Astrocyte (in vitro differentiated cells and primary cell): ENCODE measurements around the gene PYDC2. TPM values are rescaled to one million over a fixed set of nuclear protein-coding genes. Genes with fewer than 3 reads are reported as not detected.

Experiments
- DNase-seq: peaks from one replicate; pipeline ENCODE4 v3.0.0-alpha.2; 2010; ENCODE audit warnings: low read depth
- FAIRE-seq: peaks from 2 replicates; lab custom pipeline; 2011; peaks lifted over from hg19 to GRCh38; lab: Jason Lieb, UNC
- H2AFZ ChIP-seq: 2 replicates; pipeline ENCODE4 v1.6.0; 2012; ENCODE audit warnings: low read depth, low read length, inconsistent platforms
- H3K27ac ChIP-seq: 2 replicates; pipeline ENCODE4 v1.5.1; 2011; ENCODE audit warnings: low read depth, low read length, inconsistent platforms
- H3K27me3 ChIP-seq: 2 replicates; pipeline ENCODE4 v1.6.0; 2011; ENCODE audit warnings: low read length, inconsistent platforms; ENCODE audit not compliant: insufficient read depth
- H3K36me3 ChIP-seq: 2 replicates; pipeline ENCODE4 v1.5.1; 2011; ENCODE audit warnings: low read length, inconsistent platforms; ENCODE audit not compliant: insufficient read depth
- H3K4me1 ChIP-seq: 2 replicates; pipeline ENCODE4 v1.5.1; 2011; ENCODE audit warnings: low read length, inconsistent platforms; ENCODE audit not compliant: insufficient read depth
- H3K4me2 ChIP-seq: 2 replicates; pipeline ENCODE4 v1.6.0; 2012; ENCODE audit warnings: low read length, inconsistent platforms
- H3K4me3 ChIP-seq: 2 replicates; pipeline ENCODE4 v1.5.1; 2011; ENCODE audit warnings: low read depth, mild to moderate bottlenecking, low read length, inconsistent platforms; ENCODE audit not compliant: insufficient read depth
- H3K79me2 ChIP-seq: 2 replicates; pipeline ENCODE4 v1.6.0; 2012; ENCODE audit warnings: mild to moderate bottlenecking, low read length, inconsistent platforms; ENCODE audit not compliant: insufficient read depth
- H3K9ac ChIP-seq: 2 replicates; pipeline ENCODE4 v1.6.0; 2012; ENCODE audit warnings: mild to moderate bottlenecking, low read length, inconsistent platforms
- H3K9me3 ChIP-seq: 2 replicates; pipeline ENCODE4 v1.5.1; 2012; ENCODE audit warnings: low read depth, mild to moderate bottlenecking, low read length, inconsistent platforms; ENCODE audit not compliant: insufficient read depth
- H4K20me1 ChIP-seq: 2 replicates; pipeline ENCODE4 v1.6.0; 2012; ENCODE audit warnings: low read length, inconsistent platforms; ENCODE audit not compliant: insufficient read depth
- H3K27ac Mint-ChIP-seq: one replicate; pipeline ENCODE4 v1.8.0; 2021; ENCODE audit warnings: mild to moderate bottlenecking, mixed read lengths; ENCODE audit not compliant: unreplicated experiment
- H3K27me3 Mint-ChIP-seq: one replicate; pipeline ENCODE4 v1.8.0; 2021; ENCODE audit warnings: low read depth, mixed read lengths; ENCODE audit not compliant: unreplicated experiment
- H3K36me3 Mint-ChIP-seq: one replicate; pipeline ENCODE4 v1.8.0; 2021; ENCODE audit warnings: low read depth, mixed read lengths; ENCODE audit not compliant: unreplicated experiment
- H3K4me1 Mint-ChIP-seq: one replicate; pipeline ENCODE4 v1.8.0; 2021; ENCODE audit warnings: low read depth, mixed read lengths; ENCODE audit not compliant: unreplicated experiment
- H3K4me3 Mint-ChIP-seq: one replicate; pipeline ENCODE4 v1.8.0; 2021; ENCODE audit warnings: mild to moderate bottlenecking, moderate library complexity, mixed read lengths; ENCODE audit not compliant: unreplicated experiment
- H3K9me3 Mint-ChIP-seq: one replicate; pipeline ENCODE4 v1.8.0; 2021; ENCODE audit warnings: mild to moderate bottlenecking, mixed read lengths; ENCODE audit not compliant: unreplicated experiment
- CTCF ChIP-seq: IDR thresholded peaks from 2 replicates; pipeline ENCODE4 v1.5.1; 2011; ENCODE audit warnings: low read depth, mild to moderate bottlenecking, inconsistent platforms, low read length, moderate library complexity; ENCODE audit not compliant: insufficient read depth
- EZH2 ChIP-seq: IDR thresholded peaks from 2 replicates; pipeline ENCODE4 v1.6.1; 2012; ENCODE audit warnings: mild to moderate bottlenecking, low read length, inconsistent platforms; ENCODE audit not compliant: insufficient read depth
- total RNA-seq: library from RNA; stranded (reverse); gene quantifications from 2 replicates; pipeline ENCODE4 v1.2.1, GENCODE V29; 2021

The PYDC2 gene
- total RNA-seq, 1 donor from 2014 or later, result not detected

GRCh38 chr3:191455257-191455952, 5.6 kb upstream of the PYDC2 start:
- Histone ChIP-seq H3K9me3 (no peaks in the 10 kb centered on the region), H3K4me1 (no peaks in the 10 kb centered on the region), H3K79me2 (no peaks in the 10 kb centered on the region), H3K36me3 (no peaks in the 10 kb centered on the region), H3K9ac (no peak overlapping the region), H4K20me1 (no peaks in the 10 kb centered on the region), H3K4me2 (no peak overlapping the region), H3K27me3 (no peaks in the 10 kb centered on the region), H3K4me3 (no peak overlapping the region), H3K27ac (no peak overlapping the region), H2AFZ (no peak overlapping the region)
- no peak overlapping the region for H3K4me3 Mint-ChIP-seq
- no peaks in the 10 kb centered on the region for H3K9me3 Mint-ChIP-seq
- FAIRE-seq, result no peak
- TF ChIP-seq CTCF (no peak), EZH2 (no peak)
- H3K36me3 Mint-ChIP-seq, result no peaks in the 10 kb centered on the region
- no peak for DNase-seq
- no peaks in the 10 kb centered on the region for H3K4me1 Mint-ChIP-seq
- H3K27ac Mint-ChIP-seq, result no peak overlapping the region
- H3K27me3 Mint-ChIP-seq, result no peaks in the 10 kb centered on the region

GRCh38 chr3:191460360-191460759, 603 bp upstream of the PYDC2 start:
- Mint-ChIP-seq H3K36me3 (no peaks in the 10 kb centered on the region), H3K4me3 (no peak overlapping the region), H3K9me3 (no peaks in the 10 kb centered on the region), H3K27me3 (no peaks in the 10 kb centered on the region), H3K4me1 (no peaks in the 10 kb centered on the region), H3K27ac (no peak overlapping the region)
- no peaks in the 10 kb centered on the region for H3K27me3 ChIP-seq
- H3K9ac ChIP-seq, result no peak overlapping the region
- no peak for FAIRE-seq
- no peaks in the 10 kb centered on the region for H3K79me2 ChIP-seq
- H3K4me2 ChIP-seq, result no peak overlapping the region
- H4K20me1 ChIP-seq, result no peaks in the 10 kb centered on the region
- no peak for DNase-seq
- no peak overlapping the region for H2AFZ ChIP-seq
- TF ChIP-seq CTCF (no peak), EZH2 (no peak)
- H3K36me3 ChIP-seq, result no peaks in the 10 kb centered on the region
- no peaks in the 10 kb centered on the region for H3K4me1 ChIP-seq
- H3K9me3 ChIP-seq, result no peaks in the 10 kb centered on the region
- no peak overlapping the region for H3K4me3 ChIP-seq
- no peak overlapping the region for H3K27ac ChIP-seq

- H3K27ac Mint-ChIP-seq, result no peak overlapping the region
Measured at GRCh38 chr3:191470080-191470479, 9.1 kb downstream of the PYDC2 start.

More at GRCh38 chr3:191470080-191470479, 9.1 kb downstream of the PYDC2 start:
- Histone ChIP-seq H3K4me1 (no peaks in the 10 kb centered on the region), H3K4me3 (no peak overlapping the region), H4K20me1 (no peaks in the 10 kb centered on the region), H3K9me3 (no peaks in the 10 kb centered on the region), H2AFZ (no peak overlapping the region), H3K36me3 (no peaks in the 10 kb centered on the region), H3K4me2 (no peak overlapping the region), H3K79me2 (no peaks in the 10 kb centered on the region), H3K9ac (no peak overlapping the region), H3K27me3 (no peaks in the 10 kb centered on the region), H3K27ac (no peak overlapping the region)
- Mint-ChIP-seq H3K27me3 (no peaks in the 10 kb centered on the region), H3K36me3 (no peaks in the 10 kb centered on the region), H3K9me3 (no peaks in the 10 kb centered on the region), H3K4me1 (no peaks in the 10 kb centered on the region), H3K4me3 (no peak overlapping the region)
- no peak for TF ChIP-seq EZH2
- TF ChIP-seq CTCF, result no peak
- FAIRE-seq (no peak), DNase-seq (no peak)
